ENCODE measurements around the gene RPAP3.
A peak's percentile ranks its signal among the peaks of the same experiment; 100 is the strongest.

Gene RPAP3

GRCh38 chr12:47721431-47721973 is 15.7 kb upstream of the RPAP3 start:
- DNase-seq (ENCODE audit: low read depth, low spot score): no peak

GRCh38 chr12:47718531-47718930 is 12.7 kb upstream of the RPAP3 start:
- DNase-seq (ENCODE audit: low read depth, low spot score): no peak

- DNase-seq (ENCODE audit: low read depth, low spot score): peak; percentile 54
Measured at GRCh38 chr12:47717443-47718193, 11.8 kb upstream of the RPAP3 start.

- DNase-seq (ENCODE audit: low read depth, low spot score): no peak
Measured at GRCh38 chr12:47717046-47717442, 11.2 kb upstream of the RPAP3 start.

GRCh38 chr12:47715877-47716548 is 10.2 kb upstream of the RPAP3 start:
- DNase-seq (ENCODE audit: low read depth, low spot score): no peak

GRCh38 chr12:47715393-47715876 is 9.6 kb upstream of the RPAP3 start:
- peak; percentile 54 for DNase-seq (ENCODE audit: low read depth, low spot score)

- DNase-seq (ENCODE audit: low read depth, low spot score): no peak
Measured at GRCh38 chr12:47714826-47715386, 9.1 kb upstream of the RPAP3 start.

GRCh38 chr12:47712171-47712570 is 6.3 kb upstream of the RPAP3 start:
- DNase-seq (ENCODE audit: low read depth, low spot score): no peak

- DNase-seq (ENCODE audit: low read depth, low spot score): no peak
Measured at GRCh38 chr12:47711448-47711847, 5.6 kb upstream of the RPAP3 start.

GRCh38 chr12:47710278-47710677 is 4.4 kb upstream of the RPAP3 start:
- no peak for DNase-seq (ENCODE audit: low read depth, low spot score)

- no peak for DNase-seq (ENCODE audit: low read depth, low spot score)
Measured at GRCh38 chr12:47709671-47710070, 3.8 kb upstream of the RPAP3 start.

GRCh38 chr12:47709237-47709636 is 3.4 kb upstream of the RPAP3 start:
- no peak for DNase-seq (ENCODE audit: low read depth, low spot score)

GRCh38 chr12:47707905-47708543 is 2.2 kb upstream of the RPAP3 start:
- DNase-seq (ENCODE audit: low read depth, low spot score): no peak

GRCh38 chr12:47707355-47707754 is 1.5 kb upstream of the RPAP3 start:
- DNase-seq (ENCODE audit: low read depth, low spot score): no peak

- DNase-seq (ENCODE audit: low read depth, low spot score): no peak
Measured at GRCh38 chr12:47705229-47705565, 633 bp downstream of the RPAP3 start.

- DNase-seq (ENCODE audit: low read depth, low spot score): no peak
Measured at GRCh38 chr12:47704719-47705118, 1.1 kb downstream of the RPAP3 start.

GRCh38 chr12:47700263-47700662 is 5.6 kb downstream of the RPAP3 start:
- no peak for DNase-seq (ENCODE audit: low read depth, low spot score)

- no peak for DNase-seq (ENCODE audit: low read depth, low spot score)
Measured at GRCh38 chr12:47698631-47699030, 7.2 kb downstream of the RPAP3 start.

- DNase-seq (ENCODE audit: low read depth, low spot score): no peak
Measured at GRCh38 chr12:47698055-47698454, 7.8 kb downstream of the RPAP3 start.

GRCh38 chr12:47689215-47689614 is 16.6 kb downstream of the RPAP3 start:
- no peak for DNase-seq (ENCODE audit: low read depth, low spot score)

GRCh38 chr12:47687636-47688035 is 18.2 kb downstream of the RPAP3 start:
- DNase-seq (ENCODE audit: low read depth, low spot score): no peak

GRCh38 chr12:47686645-47687240 is 19.1 kb downstream of the RPAP3 start:
- no peak for DNase-seq (ENCODE audit: low read depth, low spot score)

Measured in iPS DF 19.7 (cell line).